ENCODE results near the gene SAMHD1.

SAMHD1 gene

GRCh38 chr20:36871640-36872570 is 79.6 kb downstream of the SAMHD1 start:
- Histone ChIP-seq H3K27me3 (ENCODE audit: insufficient read depth, low read length, poor library complexity) (no peaks in the 10 kb centered on the region), H3K9me3 (ENCODE audit: insufficient read depth, low read length, severe bottlenecking) (no peaks in the 10 kb centered on the region), H3K4me1 (ENCODE audit: insufficient read depth, low read length) (no peaks in the 10 kb centered on the region), H4K20me1 (ENCODE audit: insufficient read depth, low read length) (no peaks in the 10 kb centered on the region), H3K9ac (ENCODE audit: low read depth, low read length) (no peak overlapping the region), H3K79me2 (ENCODE audit: insufficient read depth, low read length) (no peaks in the 10 kb centered on the region), H3K36me3 (ENCODE audit: insufficient read depth, low read length) (no peaks in the 10 kb centered on the region), H3K4me3 (ENCODE audit: low read depth in 1 of 2, low read length in 2 of 2) (no peak overlapping the region), H2AFZ (ENCODE audit: low read depth, low read length) (no peak overlapping the region), H3K27ac (ENCODE audit: low read length) (no peak overlapping the region), H3K4me2 (ENCODE audit: insufficient read depth, low read length) (no peak overlapping the region)
- ATAC-seq (ENCODE audit: insufficient read depth, low read depth) = no peak
- TF ChIP-seq EZH2 (IDR thresholded peaks at IDR 0.05; ENCODE audit: borderline replicate concordance, low read depth, low read length, severe bottlenecking) (no peak), CTCF (IDR thresholded peaks at IDR 0.05; ENCODE audit: borderline replicate concordance, extremely low read depth, low read length, poor library complexity, severe bottlenecking) (no peak)
- DNase-seq = no peak

- H2AFZ ChIP-seq (ENCODE audit: low read depth, low read length) = no peak overlapping the region
- no peak overlapping the region for H3K4me2 ChIP-seq (ENCODE audit: insufficient read depth, low read length)
- 0 out of 2 replicates have a peak, but pooled peaks cover under 1% of the 10 kb centered on the region for H3K36me3 ChIP-seq (ENCODE audit: insufficient read depth, low read length)
- no peaks in the 10 kb centered on the region for H3K27me3 ChIP-seq (ENCODE audit: insufficient read depth, low read length, poor library complexity)
- H3K4me3 ChIP-seq (ENCODE audit: low read depth in 1 of 2, low read length in 2 of 2) = no peak overlapping the region
- TF ChIP-seq EZH2 (IDR thresholded peaks at IDR 0.05; ENCODE audit: borderline replicate concordance, low read depth, low read length, severe bottlenecking) = no peak
- no peak for TF ChIP-seq CTCF (IDR thresholded peaks at IDR 0.05; ENCODE audit: borderline replicate concordance, extremely low read depth, low read length, poor library complexity, severe bottlenecking)
- H3K27ac ChIP-seq (ENCODE audit: low read length) = no peak overlapping the region
- ATAC-seq (ENCODE audit: insufficient read depth, low read depth) (no peak), DNase-seq (no peak)
- no peak overlapping the region for H3K9ac ChIP-seq (ENCODE audit: low read depth, low read length)
- peaks cover 19% of the 10 kb centered on the region for H3K4me1 ChIP-seq (ENCODE audit: insufficient read depth, low read length)
- H4K20me1 ChIP-seq (ENCODE audit: insufficient read depth, low read length) = peaks cover under 1% of the 10 kb centered on the region; the same call in 1 of the 2 replicates
- no peaks in the 10 kb centered on the region for H3K9me3 ChIP-seq (ENCODE audit: insufficient read depth, low read length, severe bottlenecking)
- peaks cover 15% of the 10 kb centered on the region for H3K79me2 ChIP-seq (ENCODE audit: insufficient read depth, low read length)
Measured at GRCh38 chr20:36866681-36867495, 84.6 kb downstream of the SAMHD1 start.

- TF ChIP-seq CTCF (IDR thresholded peaks at IDR 0.05; ENCODE audit: borderline replicate concordance, extremely low read depth, low read length, poor library complexity, severe bottlenecking) = no peak
- TF ChIP-seq EZH2 (IDR thresholded peaks at IDR 0.05; ENCODE audit: borderline replicate concordance, low read depth, low read length, severe bottlenecking) = no peak
- ATAC-seq (ENCODE audit: insufficient read depth, low read depth) (no peak), DNase-seq (no peak)
- Histone ChIP-seq H3K4me1 (ENCODE audit: insufficient read depth, low read length) (peaks cover 26% of the 10 kb centered on the region), H2AFZ (ENCODE audit: low read depth, low read length) (no peak overlapping the region), H3K4me3 (ENCODE audit: low read depth in 1 of 2, low read length in 2 of 2) (no peak overlapping the region), H3K27ac (ENCODE audit: low read length) (no peak overlapping the region), H3K9ac (ENCODE audit: low read depth, low read length) (no peak overlapping the region), H3K9me3 (ENCODE audit: insufficient read depth, low read length, severe bottlenecking) (no peaks in the 10 kb centered on the region), H3K27me3 (ENCODE audit: insufficient read depth, low read length, poor library complexity) (no peaks in the 10 kb centered on the region), H3K4me2 (ENCODE audit: insufficient read depth, low read length) (no peak overlapping the region), H3K36me3 (ENCODE audit: insufficient read depth, low read length) (peaks cover 7% of the 10 kb centered on the region; the same call in 1 of the 2 replicates), H3K79me2 (ENCODE audit: insufficient read depth, low read length) (peaks cover 22% of the 10 kb centered on the region), H4K20me1 (ENCODE audit: insufficient read depth, low read length) (peaks cover 8% of the 10 kb centered on the region)
Measured at GRCh38 chr20:36866164-36866563, 85.3 kb downstream of the SAMHD1 start.

All from DND-41 (cell line).